Pancreas (tissue), 10 donors: ENCODE results near the gene CDKAL1. TPM values are rescaled to one million over a fixed set of nuclear protein-coding genes. Genes with fewer than 3 reads are reported as not detected.

Experiments used
- ATAC-seq, 4 donors: fragments of 200-7000 bp; cut with Tn5 transposase; one replicate each; pipeline versions ENCODE4 v1.8.0 to v1.9.1; 2020; ENCODE audit warnings: mild to moderate bottlenecking in 4 of 4, moderate library complexity in 4 of 4
- DNase-seq, 6 donors: peaks; one replicate each; pipeline ENCODE4 v3.0.0-alpha.2; 2020
- FAIRE-seq: peaks from 2 replicates; lab custom pipeline; 2012; peaks lifted over from hg19 to GRCh38; lab: Jason Lieb, UNC
- H3K27ac ChIP-seq, 4 donors: fragments of 200-600 bp; sonication (generic); 1 replicate in 3 of 4; 2 replicates in 1 of 4; pipeline versions ENCODE4 v1.5.0 to v1.8.0; 2020
- H3K27me3 ChIP-seq, 4 donors: fragments of 200-600 bp; one replicate each; pipeline ENCODE4 v1.8.0; 2021
- H3K36me3 ChIP-seq, 3 donors: fragments of 200-600 bp; sonication (generic) in 1 of 3; one replicate each; pipeline versions ENCODE4 v1.5.0 to v1.8.0; 2020 to 2021
- H3K4me1 ChIP-seq, 3 donors: fragments of 200-600 bp; one replicate each; pipeline ENCODE4 v1.8.0; 2021
- H3K4me3 ChIP-seq, 4 donors: fragments of 200-600 bp; sonication (generic) in 2 of 4; one replicate each; pipeline versions ENCODE4 v1.5.0 to v1.8.0; 2020 to 2021
- H3K9me3 ChIP-seq, 4 donors: fragments of 200-600 bp; one replicate each; pipeline ENCODE4 v1.8.0; 2021
- WGBS, 2 donors: extraction: QIAGEN DNeasy Blood & Tissue Kit; methylation state at CpG; one replicate each; pipeline ENCODE4 v1.1.7; 2013; 5-methylcytosine and 5-hydroxymethylcytosine counted together
- intact Hi-C, 3 donors: fragments of 100-400 bp; cut with DNase I; formaldehyde crosslinking; loops; one replicate each; pipeline versions ENCODE4 v1.11.1 to v1.14.2; 2022
- polyA plus RNA-seq, 2 donors: library from polyadenylated mRNA; stranded (reverse); fragments of 200-250 nt; gene quantifications; one replicate each; pipeline ENCODE4 v1.2.3, GENCODE V29; 2013
- total RNA-seq, 6 donors: library from RNA; stranded (reverse); fragmentation: NEBNext Ultra II Directional in 4 of 6; extraction: Animal tissue kit (Norgen Biotek cat#: 25700) in 4 of 6; gene quantifications; one replicate each; pipeline versions ENCODE4 v1.2.1 to v1.2.4, GENCODE V29; 2021 to 2023
- TF ChIP-seq, protein P1 (sequence below), 4 donors: fragments of 200-600 bp; sonication (generic) in 3 of 4; IDR thresholded peaks; one replicate each; pipeline versions ENCODE4 v1.5.0 to v1.8.0; 2021; ENCODE audit warnings: antibody characterized with exemption in 4 of 4
- donor health status: healthy with polysubstance abuse.
- donor health status: DM: no; HTN: no; CAD: no; lungs with moderate emphysema.
- donor health status: DM: no; HTN: no; CAD: no.
- donor health status: control.
- donor health status: control.
- donor health status: Bipolar disorder and iron deficiency.
- donor health status: DM: yes; HTN: yes; CAD: no.
- donor health status: DM: no; HTN: no; CAD: no.
- donor health status: DM: no; HTN: no; CAD: no.
- donor health status: DM: yes; HTN: yes; CAD: no.

CDKAL1 gene
- total and polyA plus RNA-seq, 8 donors: 3.3 to 11.7 (median 8.2) TPM

DNA sequence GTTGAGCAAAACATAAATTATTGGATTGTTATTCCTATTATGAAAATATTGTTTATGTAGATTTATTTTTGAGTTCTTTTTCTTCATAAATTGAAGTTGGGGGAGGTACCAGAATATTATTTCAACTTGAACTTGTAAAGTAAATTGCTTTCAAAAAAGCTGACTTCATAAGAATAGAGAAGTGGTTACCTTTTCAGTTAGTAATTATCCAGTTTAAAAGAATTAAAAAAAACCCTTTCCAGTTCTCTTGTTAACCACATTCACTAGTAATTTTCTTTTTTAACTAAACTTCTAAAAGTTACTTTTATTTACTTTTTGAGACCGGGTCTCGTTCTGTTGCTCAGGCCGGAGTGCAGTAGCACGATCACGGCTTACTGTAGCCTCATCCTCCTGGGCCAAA, 124.3 kb downstream of the CDKAL1 start:
- WGBS, 2 donors: 97 to 99% methylated on average over 5 of the region's 5 CpGs
- Histone ChIP-seq H3K27me3 (no peaks in the 10 kb centered on the region), H3K36me3 (no peaks in the 10 kb centered on the region), H3K4me1 (peaks cover 0 to 36% (median 27%) of the 10 kb centered on the region in 3 donors), H3K4me3 (no peak overlapping the region), H3K9me3 (no peaks in the 10 kb centered on the region), H3K27ac (no peak overlapping the region)
- intact Hi-C loops: no loop called here
- DNase-seq (no peak), FAIRE-seq (no peak), ATAC-seq (no peak)
- TF ChIP-seq, protein P1, sequence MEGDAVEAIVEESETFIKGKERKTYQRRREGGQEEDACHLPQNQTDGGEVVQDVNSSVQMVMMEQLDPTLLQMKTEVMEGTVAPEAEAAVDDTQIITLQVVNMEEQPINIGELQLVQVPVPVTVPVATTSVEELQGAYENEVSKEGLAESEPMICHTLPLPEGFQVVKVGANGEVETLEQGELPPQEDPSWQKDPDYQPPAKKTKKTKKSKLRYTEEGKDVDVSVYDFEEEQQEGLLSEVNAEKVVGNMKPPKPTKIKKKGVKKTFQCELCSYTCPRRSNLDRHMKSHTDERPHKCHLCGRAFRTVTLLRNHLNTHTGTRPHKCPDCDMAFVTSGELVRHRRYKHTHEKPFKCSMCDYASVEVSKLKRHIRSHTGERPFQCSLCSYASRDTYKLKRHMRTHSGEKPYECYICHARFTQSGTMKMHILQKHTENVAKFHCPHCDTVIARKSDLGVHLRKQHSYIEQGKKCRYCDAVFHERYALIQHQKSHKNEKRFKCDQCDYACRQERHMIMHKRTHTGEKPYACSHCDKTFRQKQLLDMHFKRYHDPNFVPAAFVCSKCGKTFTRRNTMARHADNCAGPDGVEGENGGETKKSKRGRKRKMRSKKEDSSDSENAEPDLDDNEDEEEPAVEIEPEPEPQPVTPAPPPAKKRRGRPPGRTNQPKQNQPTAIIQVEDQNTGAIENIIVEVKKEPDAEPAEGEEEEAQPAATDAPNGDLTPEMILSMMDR (IDR thresholded peaks at IDR 0.05): no peak

- no peak for FAIRE-seq
- Histone ChIP-seq H3K4me3 (no peak overlapping the region), H3K4me1 (peaks cover 0 to 36% (median 27%) of the 10 kb centered on the region in 3 donors), H3K36me3 (no peaks in the 10 kb centered on the region), H3K27ac (peak overlapping the region in 2 of 4 donors; percentile 3 to 23), H3K9me3 (no peaks in the 10 kb centered on the region), H3K27me3 (no peaks in the 10 kb centered on the region)
- no peak for DNase-seq
- WGBS, 2 donors: 20 to 21% methylated on average over 3 of the region's 3 CpGs
- intact Hi-C loops: no loop called here
- ATAC-seq: peak; percentile 71 to 82 (median 78)
- TF ChIP-seq, protein P1 (IDR thresholded peaks at IDR 0.05): no peak
Observed at GRCh38 chr6:20660534-20660933, 126.3 kb downstream of the CDKAL1 start.

- ATAC-seq (peak in 3 of 4 donors; percentile 50 to 79 (median 59)), FAIRE-seq (peak; percentile 17), DNase-seq (no peak)
- TF ChIP-seq, protein P1 (IDR thresholded peaks at IDR 0.05): no peak
- Histone ChIP-seq H3K9me3 (no peaks in the 10 kb centered on the region), H3K27ac (peak overlapping the region in 2 of 4 donors; percentile 0 to 1), H3K36me3 (no peaks in the 10 kb centered on the region), H3K4me3 (no peak overlapping the region), H3K27me3 (no peaks in the 10 kb centered on the region), H3K4me1 (peaks cover 0 to 36% (median 27%) of the 10 kb centered on the region in 3 donors)
- intact Hi-C loops: no loop called here
Observed at GRCh38 chr6:20661721-20662120, 127.5 kb downstream of the CDKAL1 start.

- ATAC-seq (no peak), FAIRE-seq (no peak), DNase-seq (no peak)
- intact Hi-C loops: no loop called here
- no peak overlapping the region for H3K4me3 ChIP-seq
- H3K27ac ChIP-seq: no peak overlapping the region
- TF ChIP-seq, protein P1 (IDR thresholded peaks at IDR 0.05): no peak
- no peaks in the 10 kb centered on the region for H3K9me3 ChIP-seq
- H3K27me3 ChIP-seq: no peaks in the 10 kb centered on the region
- H3K4me1 ChIP-seq: peaks cover 0 to 30% (median 21%) of the 10 kb centered on the region in 3 donors
- H3K36me3 ChIP-seq: no peaks in the 10 kb centered on the region
- WGBS, 2 donors: 86 to 88% methylated on average over 1 of the region's 1 CpG
Observed at GRCh38 chr6:20664250-20664649, 130.0 kb downstream of the CDKAL1 start.

GRCh38 chr6:20665290-20665689, 131.0 kb downstream of the CDKAL1 start:
- peaks cover 0 to 24% (median 19%) of the 10 kb centered on the region in 3 donors for H3K4me1 ChIP-seq
- DNase-seq (no peak), ATAC-seq (no peak), FAIRE-seq (no peak)
- no peaks in the 10 kb centered on the region for H3K27me3 ChIP-seq
- no peaks in the 10 kb centered on the region for H3K36me3 ChIP-seq
- no peaks in the 10 kb centered on the region for H3K9me3 ChIP-seq
- intact Hi-C loops: no loop called here
- H3K4me3 ChIP-seq: no peak overlapping the region
- TF ChIP-seq, protein P1 (IDR thresholded peaks at IDR 0.05): no peak
- H3K27ac ChIP-seq: no peak overlapping the region
- WGBS, 2 donors: 47 to 95% methylated on average over 2 of the region's 2 CpGs
